ENCODE data around the gene SEC22C. TPM values are rescaled to one million over a fixed set of nuclear protein-coding genes. Genes with fewer than 3 reads are reported as not detected.

Gene SEC22C
- polyA plus RNA-seq, 1 experiment: 33.0 TPM

DNA sequence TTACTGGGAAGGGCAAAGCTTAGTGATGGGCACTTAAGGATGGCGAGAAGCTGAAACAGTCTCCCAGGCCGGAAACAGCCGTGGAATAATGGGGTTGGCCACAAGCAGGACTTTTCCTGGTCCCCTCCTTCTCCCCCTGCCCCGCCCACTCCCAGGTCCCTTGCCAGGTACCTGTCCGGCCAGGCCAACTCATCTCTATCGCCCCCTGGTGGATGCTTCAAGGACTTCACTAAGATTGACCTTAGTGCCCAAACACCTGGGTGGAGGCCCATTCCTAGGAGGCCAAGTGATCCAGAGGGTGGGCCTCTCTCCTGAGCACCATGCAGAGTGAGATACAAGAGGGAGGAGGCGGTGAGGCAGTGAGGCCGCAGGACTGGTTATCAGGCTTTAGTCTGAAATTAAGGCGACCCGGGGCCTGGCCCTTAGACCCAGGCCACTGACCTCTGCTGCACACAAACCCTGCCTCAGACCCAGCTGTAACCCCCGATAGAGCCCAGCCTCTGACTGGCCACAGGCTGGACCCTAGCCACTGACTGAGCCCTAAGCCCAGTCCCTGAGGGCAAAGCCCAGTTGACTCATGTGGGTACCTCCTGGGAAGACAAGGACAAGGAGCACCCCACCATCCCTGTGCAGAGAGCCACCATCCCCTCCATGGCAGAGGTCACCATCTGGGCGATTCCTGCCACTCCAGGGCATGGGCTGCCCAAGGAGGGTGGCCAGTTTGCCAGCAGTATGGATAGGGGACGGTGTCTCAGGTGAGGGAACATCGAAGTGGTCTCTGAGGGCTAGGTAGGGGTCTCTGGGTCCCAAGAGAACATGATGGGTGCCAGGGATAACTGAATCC is 41.7 kb downstream of the SEC22C start:
- Histone ChIP-seq H3K27ac (ENCODE audit: low read depth, low read length) (no peak overlapping the region), H3K27me3 (ENCODE audit: control insufficient read depth, insufficient read depth, low read length) (peaks cover 13% of the 10 kb centered on the region), H3K9me3 (ENCODE audit: control insufficient read depth, insufficient read depth, low read length) (no peaks in the 10 kb centered on the region), H3K4me3 (ENCODE audit: low read depth, low read length) (no peak overlapping the region)
- POLR2A ChIA-PET: no interaction called here
- DNase-seq (ENCODE audit: low read depth, low spot score): no peak
- TF ChIP-seq, protein P1, sequence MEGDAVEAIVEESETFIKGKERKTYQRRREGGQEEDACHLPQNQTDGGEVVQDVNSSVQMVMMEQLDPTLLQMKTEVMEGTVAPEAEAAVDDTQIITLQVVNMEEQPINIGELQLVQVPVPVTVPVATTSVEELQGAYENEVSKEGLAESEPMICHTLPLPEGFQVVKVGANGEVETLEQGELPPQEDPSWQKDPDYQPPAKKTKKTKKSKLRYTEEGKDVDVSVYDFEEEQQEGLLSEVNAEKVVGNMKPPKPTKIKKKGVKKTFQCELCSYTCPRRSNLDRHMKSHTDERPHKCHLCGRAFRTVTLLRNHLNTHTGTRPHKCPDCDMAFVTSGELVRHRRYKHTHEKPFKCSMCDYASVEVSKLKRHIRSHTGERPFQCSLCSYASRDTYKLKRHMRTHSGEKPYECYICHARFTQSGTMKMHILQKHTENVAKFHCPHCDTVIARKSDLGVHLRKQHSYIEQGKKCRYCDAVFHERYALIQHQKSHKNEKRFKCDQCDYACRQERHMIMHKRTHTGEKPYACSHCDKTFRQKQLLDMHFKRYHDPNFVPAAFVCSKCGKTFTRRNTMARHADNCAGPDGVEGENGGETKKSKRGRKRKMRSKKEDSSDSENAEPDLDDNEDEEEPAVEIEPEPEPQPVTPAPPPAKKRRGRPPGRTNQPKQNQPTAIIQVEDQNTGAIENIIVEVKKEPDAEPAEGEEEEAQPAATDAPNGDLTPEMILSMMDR (IDR thresholded peaks at IDR 0.05; ENCODE audit: low read depth, low read length): peak; percentile 57
- CTCF ChIA-PET: interaction anchor here (0.6 kb wide), 2 partner anchors 14 to 36 kb away, joined by 3 read pairs; no protein-coding TSS in a partner anchor

DNA sequence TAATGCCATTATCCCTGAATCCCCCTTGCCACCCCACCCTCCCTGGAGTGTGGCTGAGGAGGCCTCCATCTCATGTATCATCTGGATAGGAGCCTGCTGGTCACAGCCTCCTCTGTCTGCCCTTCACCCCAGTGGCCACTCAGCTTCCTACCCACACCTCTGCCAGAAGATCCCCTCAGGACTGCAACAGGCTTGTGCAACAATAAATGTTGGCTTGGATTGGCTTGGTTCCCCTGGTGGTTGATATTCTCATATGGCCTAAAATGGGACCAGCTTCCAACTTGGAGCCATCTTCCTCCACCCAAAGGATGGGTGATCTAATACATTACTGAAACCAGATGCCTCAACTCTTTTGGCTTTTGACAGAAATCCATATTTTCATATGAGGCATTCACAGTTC is 44.4 kb downstream of the SEC22C start:
- Histone ChIP-seq H3K27me3 (ENCODE audit: control insufficient read depth, insufficient read depth, low read length) (peaks cover 9% of the 10 kb centered on the region), H3K4me3 (ENCODE audit: low read depth, low read length) (no peak overlapping the region), H3K27ac (ENCODE audit: low read depth, low read length) (no peak overlapping the region), H3K9me3 (ENCODE audit: control insufficient read depth, insufficient read depth, low read length) (no peaks in the 10 kb centered on the region)
- POLR2A ChIA-PET: no interaction called here
- DNase-seq (ENCODE audit: low read depth, low spot score): no peak
- CTCF ChIA-PET: interaction anchor here (1.0 to 6.1 kb wide), 6 partner anchors 8 to 307 kb away, joined by 3 to 29 read pairs (median 4); no protein-coding TSS in a partner anchor
- TF ChIP-seq, protein P1 (IDR thresholded peaks at IDR 0.05; ENCODE audit: low read depth, low read length): no peak

DNA sequence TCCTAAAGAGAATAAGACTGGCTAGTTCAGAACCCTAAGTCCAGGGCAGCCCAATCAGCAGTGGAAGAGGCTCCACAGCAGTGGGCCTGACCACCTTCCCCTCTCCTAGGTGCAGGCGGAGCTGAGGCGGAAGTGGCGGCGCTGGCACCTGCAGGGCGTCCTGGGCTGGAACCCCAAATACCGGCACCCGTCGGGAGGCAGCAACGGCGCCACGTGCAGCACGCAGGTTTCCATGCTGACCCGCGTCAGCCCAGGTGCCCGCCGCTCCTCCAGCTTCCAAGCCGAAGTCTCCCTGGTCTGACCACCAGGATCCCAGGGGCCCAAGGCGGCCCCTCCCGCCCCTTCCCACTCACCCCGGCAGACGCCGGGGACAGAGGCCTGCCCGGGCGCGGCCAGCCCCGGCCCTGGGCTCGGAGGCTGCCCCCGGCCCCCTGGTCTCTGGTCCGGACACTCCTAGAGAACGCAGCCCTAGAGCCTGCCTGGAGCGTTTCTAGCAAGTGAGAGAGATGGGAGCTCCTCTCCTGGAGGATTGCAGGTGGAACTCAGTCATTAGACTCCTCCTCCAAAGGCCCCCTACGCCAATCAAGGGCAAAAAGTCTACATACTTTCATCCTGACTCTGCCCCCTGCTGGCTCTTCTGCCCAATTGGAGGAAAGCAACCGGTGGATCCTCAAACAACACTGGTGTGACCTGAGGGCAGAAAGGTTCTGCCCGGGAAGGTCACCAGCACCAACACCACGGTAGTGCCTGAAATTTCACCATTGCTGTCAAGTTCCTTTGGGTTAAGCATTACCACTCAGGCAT is 45.6 kb downstream of the SEC22C start:
- Histone ChIP-seq H3K27me3 (ENCODE audit: control insufficient read depth, insufficient read depth, low read length) (peaks cover 14% of the 10 kb centered on the region), H3K9me3 (ENCODE audit: control insufficient read depth, insufficient read depth, low read length) (no peaks in the 10 kb centered on the region), H3K27ac (ENCODE audit: low read depth, low read length) (no peak overlapping the region), H3K4me3 (ENCODE audit: low read depth, low read length) (no peak overlapping the region)
- no peak for DNase-seq (ENCODE audit: low read depth, low spot score)
- TF ChIP-seq, protein P1 (IDR thresholded peaks at IDR 0.05; ENCODE audit: low read depth, low read length): peak; percentile 43
- POLR2A ChIA-PET: no interaction called here
- CTCF ChIA-PET: interaction anchor here (0.5 to 6.1 kb wide), 10 partner anchors 9 to 306 kb away, joined by 3 to 29 read pairs (median 3); no protein-coding TSS in a partner anchor

DNA sequence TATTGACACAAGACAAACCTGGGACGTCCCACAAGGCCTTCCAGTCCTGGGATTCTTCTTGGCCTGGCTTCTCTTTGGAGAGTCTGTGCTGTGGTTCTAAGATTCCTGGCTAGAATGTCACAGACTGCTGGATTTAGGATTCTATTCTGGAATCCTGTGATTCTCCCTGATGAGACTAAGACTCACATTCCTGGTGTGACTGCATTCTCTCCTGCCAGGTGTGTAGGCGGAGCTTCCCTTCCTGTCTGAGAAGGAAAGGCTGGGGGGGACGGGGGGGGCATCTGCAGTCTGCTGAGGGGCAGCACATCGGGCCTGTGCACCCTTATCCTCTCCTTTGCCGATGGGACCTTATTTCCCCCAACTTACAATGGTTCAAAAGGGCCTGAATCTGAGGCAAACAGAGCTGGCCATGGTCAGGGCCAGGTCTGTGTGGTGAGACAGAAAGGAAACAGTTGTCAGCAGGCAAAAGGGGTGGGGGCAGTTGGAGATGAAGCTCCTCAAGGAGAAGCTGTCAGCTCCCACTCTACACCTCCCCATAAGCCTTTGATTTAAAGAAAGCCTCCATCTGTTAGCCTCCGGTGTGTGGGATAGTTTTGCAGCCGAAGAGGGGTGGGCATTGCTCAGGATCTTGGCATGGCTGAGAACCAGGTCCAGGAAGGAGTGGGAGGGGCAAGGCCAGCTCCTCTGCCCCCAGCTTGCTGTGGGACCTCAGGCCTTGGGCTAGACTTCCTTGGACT is 48.4 kb downstream of the SEC22C start:
- H3K9me3 ChIP-seq (ENCODE audit: control insufficient read depth, insufficient read depth, low read length): no peaks in the 10 kb centered on the region
- no peak for DNase-seq (ENCODE audit: low read depth, low spot score)
- POLR2A ChIA-PET: no interaction called here
- H3K27me3 ChIP-seq (ENCODE audit: control insufficient read depth, insufficient read depth, low read length): peaks cover 14% of the 10 kb centered on the region
- no peak overlapping the region for H3K27ac ChIP-seq (ENCODE audit: low read depth, low read length)
- no peak overlapping the region for H3K4me3 ChIP-seq (ENCODE audit: low read depth, low read length)
- TF ChIP-seq, protein P1 (IDR thresholded peaks at IDR 0.05; ENCODE audit: low read depth, low read length): no peak
- CTCF ChIA-PET: interaction anchor here (6.1 kb wide), 1 partner anchor 14 kb away, joined by 29 read pairs; no protein-coding TSS in a partner anchor
